SK-N-SH (cell line): Measurements from ENCODE around the gene ZSWIM7.

Experiments
- IRF3 ChIP-seq: fragments of 150-350 bp; IDR thresholded peaks from 2 replicates; pipeline ENCODE4 v1.6.1; 2016; ENCODE audit warnings: mild to moderate bottlenecking, low read depth, low read length
- PBX3 ChIP-seq: IDR thresholded peaks from 2 replicates; pipeline ENCODE4; 2012
- RAD21 ChIP-seq: IDR thresholded peaks from 2 replicates; pipeline ENCODE4 v1.6.1; 2012; ENCODE audit warnings: mild to moderate bottlenecking, low read length
- SMC3 ChIP-seq: IDR thresholded peaks from 2 replicates; pipeline ENCODE4 v1.6.1; 2012; ENCODE audit warnings: low read depth, low read length, improper control_type of control experiment
- TAF1 ChIP-seq: IDR thresholded peaks from 2 replicates; pipeline ENCODE4 v1.6.1; 2012; ENCODE audit warnings: low read depth, mild to moderate bottlenecking, low read length, moderate library complexity, borderline replicate concordance
- ZBTB33 ChIP-seq: IDR thresholded peaks from 2 replicates; pipeline ENCODE4 v1.4.0; 2012; ENCODE audit warnings: low read depth, borderline replicate concordance

- TF ChIP-seq IRF3, result no peak
- no peak for TF ChIP-seq RAD21
- no peak for TF ChIP-seq PBX3
- TF ChIP-seq TAF1, result no peak
- TF ChIP-seq SMC3, result peak; percentile 6; the same call in 1 of the 2 replicates
- TF ChIP-seq ZBTB33, result no peak
These were observed 14.5 kb upstream of the ZSWIM7 start for GRCh38 chr17:16013943-16014407.
